H1 (cell line): ENCODE results near the gene UBTD2. TPM values are rescaled to one million over a fixed set of nuclear protein-coding genes. Genes with fewer than 3 reads are reported as not detected.

Experiments
- CTCF ChIA-PET: fragments of 300-600 bp; sonication (Branson Sonifier 250); formaldehyde crosslinking; loops from one replicate; lab custom pipeline; 2021; ENCODE audit not compliant: partially characterized antibody; lab: Charles Lee
- POLR2A ChIA-PET: fragments of 300-600 bp; sonication (Branson Sonifier 250); formaldehyde crosslinking; loops from one replicate; lab custom pipeline; 2021; ENCODE audit warnings: inconsistent platforms; ENCODE audit not compliant: partially characterized antibody; lab: Charles Lee
- DNase-seq, 2 experiments: peaks; one replicate each; pipeline versions ENCODE4 v3.0.0 to v3.0.0-alpha.2; 2010 to 2022; ENCODE audit warnings: low spot score in 2 of 2, low read depth in 1 of 2, mixed read lengths in 1 of 2
- FAIRE-seq: peaks from 2 replicates; lab custom pipeline; 2011; peaks lifted over from hg19 to GRCh38; lab: Jason Lieb, UNC
- H2AFZ ChIP-seq: 2 replicates; pipeline ENCODE4 v1.8.1; 2012; ENCODE audit warnings: low read length, inconsistent platforms
- H2AK5ac ChIP-seq: 2 replicates; pipeline ENCODE4 v1.6.1; 2013; ENCODE audit warnings: low read depth, low read length
- H2BK120ac ChIP-seq: replicated peaks from 2 replicates; pipeline ENCODE3; 2013; ENCODE audit warnings: low read depth, low read length, inconsistent platforms
- H2BK12ac ChIP-seq: 2 replicates; pipeline ENCODE4 v1.6.1; 2013; ENCODE audit warnings: low read depth, low read length
- H2BK15ac ChIP-seq: 2 replicates; pipeline ENCODE4 v1.6.1; 2013; ENCODE audit warnings: low read length
- H2BK20ac ChIP-seq: 2 replicates; pipeline ENCODE4 v1.6.1; 2013; ENCODE audit warnings: low read length
- H2BK5ac ChIP-seq: 2 replicates; pipeline ENCODE4 v1.6.1; 2013; ENCODE audit warnings: low read depth, low read length
- H3K14ac ChIP-seq: 2 replicates; pipeline ENCODE4 v1.6.1; 2013; ENCODE audit warnings: inconsistent platforms; ENCODE audit not compliant: insufficient read length
- H3K18ac ChIP-seq: 2 replicates; pipeline ENCODE4 v1.6.1; 2013; ENCODE audit warnings: low read length; ENCODE audit errors: extremely low read depth
- H3K23ac ChIP-seq: 2 replicates; pipeline ENCODE4 v1.6.1; 2013; ENCODE audit warnings: inconsistent platforms; ENCODE audit not compliant: insufficient read length
- H3K23me2 ChIP-seq: 2 replicates; pipeline ENCODE4 v1.6.1; 2013; ENCODE audit warnings: low read depth, low read length
- H3K27ac ChIP-seq: 2 replicates; pipeline ENCODE4 v1.6.1; 2011; ENCODE audit warnings: low read depth, low read length, inconsistent platforms
- H3K27me3 ChIP-seq, 4 experiments: replicated peaks in 1 of 4; 1 replicate in 1 of 4; 2 replicates in 3 of 4; pipeline versions ENCODE4 v1.6.1 to v1.8.1; 2011 to 2013; ENCODE audit warnings: low read length in 3 of 4, mild to moderate bottlenecking in 3 of 4, inconsistent platforms in 2 of 4, mixed read lengths in 2 of 4, moderate library complexity in 1 of 4; ENCODE audit not compliant: control insufficient read depth in 3 of 4, insufficient read depth in 3 of 4; ENCODE audit errors: extremely low read depth in 1 of 4
- H3K36me3 ChIP-seq, 4 experiments: 2 replicates each; pipeline versions ENCODE4 v1.6.1 to v1.8.1; 2011 to 2013; ENCODE audit warnings: mild to moderate bottlenecking in 4 of 4, low read length in 3 of 4, moderate library complexity in 2 of 4, control low read depth in 1 of 4, inconsistent platforms in 1 of 4; ENCODE audit not compliant: insufficient read depth in 4 of 4, control insufficient read depth in 2 of 4
- H3K4ac ChIP-seq: replicated peaks from 2 replicates; pipeline ENCODE3; 2013; ENCODE audit warnings: low read length, low read depth, mixed read lengths, inconsistent platforms; ENCODE audit not compliant: insufficient read length
- H3K4me1 ChIP-seq, 4 experiments: replicated peaks in 1 of 4; 1 replicate in 1 of 4; 2 replicates in 3 of 4; pipeline versions ENCODE4 v1.6.1 to v1.8.1; 2011 to 2013; ENCODE audit warnings: low read length in 3 of 4, inconsistent platforms in 2 of 4, mixed read lengths in 1 of 4; ENCODE audit not compliant: insufficient read depth in 4 of 4, control insufficient read depth in 3 of 4
- H3K4me2 ChIP-seq, 2 experiments: 2 replicates each; pipeline versions ENCODE4 v1.6.1 to v1.8.1; 2011 to 2013; ENCODE audit warnings: low read depth in 2 of 2, low read length in 2 of 2, control low read depth in 1 of 2, inconsistent platforms in 1 of 2, mild to moderate bottlenecking in 1 of 2; ENCODE audit not compliant: insufficient read depth in 1 of 2
- H3K4me3 ChIP-seq, 4 experiments: fragments of 200-600, 300-600 bp in 1 of 4; sonication (generic), shearing (Covaris generic), sonication (Bioruptor Twin) in 1 of 4; 2 replicates each; pipeline versions ENCODE4 v1.5.1 to v1.8.1; 2011 to 2016; ENCODE audit warnings: low read length in 4 of 4, low read depth in 3 of 4, control low read depth in 2 of 4, inconsistent platforms in 2 of 4, mild to moderate bottlenecking in 2 of 4, mixed read lengths in 1 of 4, moderate library complexity in 1 of 4; ENCODE audit not compliant: insufficient read depth in 2 of 4; ENCODE audit errors: extremely low read depth in 1 of 4
- H3K56ac ChIP-seq: replicated peaks from 2 replicates; pipeline ENCODE3; 2013; ENCODE audit warnings: low read depth, mild to moderate bottlenecking, mixed read lengths, low read length, inconsistent platforms; ENCODE audit not compliant: insufficient read length
- H3K79me1 ChIP-seq: 2 replicates; pipeline ENCODE4 v1.6.1; 2013; ENCODE audit warnings: low read depth, low read length, control low read depth
- H3K79me2 ChIP-seq, 2 experiments: 2 replicates each; pipeline versions ENCODE4 v1.6.1 to v1.8.1; 2012 to 2013; ENCODE audit warnings: low read length in 2 of 2, mild to moderate bottlenecking in 2 of 2, inconsistent platforms in 1 of 2; ENCODE audit not compliant: insufficient read depth in 2 of 2, control insufficient read depth in 1 of 2
- H3K9ac ChIP-seq, 4 experiments: replicated peaks in 1 of 4; 1 replicate in 1 of 4; 2 replicates in 3 of 4; pipeline versions ENCODE4 v1.6.1 to v1.8.1; 2011 to 2013; ENCODE audit warnings: low read depth in 3 of 4, low read length in 3 of 4, control low read depth in 2 of 4, mild to moderate bottlenecking in 2 of 4, moderate library complexity in 2 of 4, inconsistent platforms in 1 of 4; ENCODE audit errors: extremely low read depth in 1 of 4
- H3K9me3 ChIP-seq, 2 experiments: 2 replicates each; pipeline versions ENCODE4 v1.6.1 to v1.8.1; 2012 to 2013; ENCODE audit warnings: mild to moderate bottlenecking in 2 of 2, moderate library complexity in 2 of 2, control low read depth in 1 of 2, inconsistent platforms in 1 of 2, low read depth in 1 of 2, low read length in 1 of 2, mixed read lengths in 1 of 2; ENCODE audit not compliant: insufficient read depth in 2 of 2
- H4K20me1 ChIP-seq, 2 experiments: replicated peaks in 1 of 2; 2 replicates each; pipeline versions ENCODE3 to v1.8.1; 2011 to 2013; ENCODE audit warnings: inconsistent platforms in 2 of 2, low read length in 2 of 2, mild to moderate bottlenecking in 1 of 2; ENCODE audit not compliant: insufficient read depth in 2 of 2, control insufficient read depth in 1 of 2
- H4K5ac ChIP-seq: 2 replicates; pipeline ENCODE4 v1.6.1; 2013; ENCODE audit warnings: low read length, low read depth, mixed read lengths, inconsistent platforms; ENCODE audit not compliant: insufficient read length
- H4K8ac ChIP-seq: 2 replicates; pipeline ENCODE4 v1.8.0; 2013; ENCODE audit warnings: mild to moderate bottlenecking, moderate library complexity, low read length, inconsistent platforms; ENCODE audit not compliant: insufficient read depth; ENCODE audit errors: extremely low read depth
- H4K91ac ChIP-seq: replicated peaks from 2 replicates; pipeline ENCODE3; 2013; ENCODE audit warnings: low read length, mixed read lengths, inconsistent platforms; ENCODE audit not compliant: insufficient read length
- ATF2 ChIP-seq: IDR thresholded peaks from 2 replicates; pipeline ENCODE4 v1.6.1; 2012; ENCODE audit warnings: low read length, inconsistent platforms
- CTBP2 ChIP-seq: IDR thresholded peaks from 2 replicates; pipeline ENCODE4 v1.7.0; 2011; ENCODE audit warnings: borderline replicate concordance, mild to moderate bottlenecking, moderate library complexity, mixed read lengths, low read length; ENCODE audit not compliant: insufficient read depth, insufficient read length
- EZH2 ChIP-seq: fragments of 200-600 bp; sonication (generic); IDR thresholded peaks from 2 replicates; pipeline ENCODE4 v1.7.1; 2012; ENCODE audit warnings: low read depth, mild to moderate bottlenecking, moderate library complexity, low read length, inconsistent platforms; ENCODE audit not compliant: severe bottlenecking
- GABPA ChIP-seq: IDR thresholded peaks from 2 replicates; pipeline ENCODE4 v1.6.1; 2011; ENCODE audit warnings: mild to moderate bottlenecking, low read length, moderate library complexity, borderline replicate concordance; ENCODE audit not compliant: insufficient read depth
- RBBP5 ChIP-seq: IDR thresholded peaks from 2 replicates; pipeline ENCODE4 v1.7.1; 2012; ENCODE audit warnings: low read depth, mild to moderate bottlenecking, inconsistent platforms, low read length, moderate library complexity, borderline replicate concordance
- RNF2 ChIP-seq: fragments of 200-900, 300-1000 bp; sonication (generic); IDR thresholded peaks from 2 replicates; pipeline ENCODE4 v1.7.1; 2016; ENCODE audit warnings: borderline replicate concordance, low read depth, mild to moderate bottlenecking, antibody characterized with exemption, low read length; ENCODE audit not compliant: poor library complexity, severe bottlenecking; ENCODE audit errors: missing control alignments
- SP1 ChIP-seq: IDR thresholded peaks from 2 replicates; pipeline ENCODE4 v1.6.1; 2011; ENCODE audit warnings: low read depth, low read length
- WGBS, 2 experiments: shearing (Covaris generic) in 1 of 2; methylation state at CpG; one replicate each; pipeline versions ENCODE4 v1.1.6 to v1.1.7; 2013 to 2015; ENCODE audit warnings: low lambda C conversion rate in 2 of 2, mixed read lengths in 2 of 2, inconsistent platforms in 1 of 2, low coverage in 1 of 2, missing lambda C conversion rate in 1 of 2; ENCODE audit not compliant: insufficient replicate concordance in 2 of 2, insufficient coverage in 1 of 2, insufficient read length in 1 of 2; ENCODE audit errors: extremely low coverage in 1 of 2, missing lambda C conversion rate in 1 of 2; 5-methylcytosine and 5-hydroxymethylcytosine counted together
- polyA plus RNA-seq, 7 experiments: library from polyadenylated mRNA; depleted of rRNA in 3 of 7; stranded (reverse) in 5 of 7; unstranded in 2 of 7; fragments of >200 nt in 5 of 7; fragments of 200-250 nt in 2 of 7; gene quantifications; 1 replicate in 5 of 7; 2 replicates in 1 of 7; 4 replicates in 1 of 7; pipeline versions ENCODE4 v1.2.1 to v1.2.3, GENCODE V29; 2011 to 2013; ENCODE audit warnings: missing spikeins in 2 of 7, mixed read lengths in 2 of 7
- total RNA-seq: library from RNA; stranded (reverse); fragmentation: NEBNext Ultra II Directional; extraction: Animal tissue kit (Norgen Biotek cat#: 25700); gene quantifications from 2 replicates; pipeline ENCODE4 v1.2.1, GENCODE V29; 2021

The UBTD2 gene
- total and polyA plus RNA-seq, 2 of the 8 experiments (the other 6 are each of a cell fraction or from before 2014, with no cell fraction given), result 14.5 to 39.2 TPM

DNA sequence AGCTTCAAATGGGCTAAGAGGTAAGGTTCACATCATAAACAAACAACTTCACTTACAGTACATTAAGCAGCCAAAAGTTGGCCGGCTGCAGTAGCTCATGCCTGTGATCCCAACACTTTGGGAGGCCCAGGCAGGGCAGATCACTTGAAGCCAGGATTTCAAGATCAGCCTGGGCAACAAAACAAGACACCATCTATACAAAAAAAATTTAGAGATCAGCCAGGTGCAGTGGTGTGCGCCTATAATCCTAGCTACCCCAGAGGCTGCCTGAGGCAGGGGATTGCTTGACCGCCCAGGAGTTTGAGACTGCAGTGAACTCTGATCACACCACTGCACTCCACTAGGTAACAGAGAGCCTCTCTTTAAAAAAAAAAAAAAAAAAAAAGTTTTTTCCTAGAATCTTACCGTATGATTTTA, 16.9 kb downstream of the UBTD2 start:
- CTCF ChIA-PET, result interaction anchor here (0.6 to 1.5 kb wide), 4 partner anchors 10 to 163 kb away, joined by 3 to 4 read pairs (median 4); no protein-coding TSS in a partner anchor
- Histone ChIP-seq H4K20me1 (peaks cover 8 to 18% of the 10 kb centered on the region in 2 experiments), H3K27ac (0 out of 2 replicates have a peak overlapping the region, but pooled peaks have one; percentile 12)

More for the DNA sequence above, 16.9 kb downstream of the UBTD2 start:
- Histone ChIP-seq H2AK5ac (no peak overlapping the region), H3K4me2 (no peak overlapping the region), H3K79me2 (peaks cover 9 to 93% of the 10 kb centered on the region in 2 experiments; a peak in 3 of 4 replicates), H2BK5ac (no peak overlapping the region), H2BK12ac (no peak overlapping the region), H3K23me2 (no peaks in the 10 kb centered on the region), H3K14ac (no peak overlapping the region), H3K79me1 (peaks cover 9% of the 10 kb centered on the region), H3K4me1 (peaks cover 0 to 2% (median 0%) of the 10 kb centered on the region in 4 experiments; a peak in 1 of 7 replicates), H3K18ac (no peak overlapping the region), H3K4me3 (no peak overlapping the region), H2BK15ac (no peak overlapping the region), H2BK20ac (no peak overlapping the region), H4K5ac (no peak overlapping the region), H4K91ac (no peak overlapping the region), H3K4ac (no peak overlapping the region), H3K9me3 (no peaks in the 10 kb centered on the region), H3K9ac (no peak overlapping the region), H3K27me3 (no peaks in the 10 kb centered on the region), H3K23ac (no peak overlapping the region), H4K8ac (no peak overlapping the region), H3K36me3 (no peaks in the 10 kb centered on the region), H2BK120ac (no peak overlapping the region), H2AFZ (no peak overlapping the region), H3K56ac (no peak overlapping the region)
- WGBS, 2 experiments, result 93% methylated on average over 4 of the region's 4 CpGs; no CpG with 5 or more reads in 1 of the 2 experiments
- POLR2A ChIA-PET, result interaction anchor here (0.8 to 1.8 kb wide), 6 partner anchors 8 to 16 kb away, joined by 3 to 7 read pairs (median 4); partner anchors contain the start of gene UBTD2
- TF ChIP-seq RBBP5 (no peak), CTBP2 (no peak), SP1 (no peak), RNF2 (no peak), EZH2 (no peak), ATF2 (no peak), GABPA (no peak)
- DNase-seq (no peak), FAIRE-seq (no peak)
